OCI-LY1 (cell line): Measurements from ENCODE around the gene ITSN2.
"Not testable (repeated sequence)": the region's sequence is repeated elsewhere in the genome, so short reads cannot be mapped to it uniquely, and the experiment has no call there.

ENCODE experiments used
- H2AFZ ChIP-seq: fragments of 200-600 bp; sonication (generic), shearing (Covaris generic); 2 replicates; pipeline ENCODE4 v1.6.0; 2014; ENCODE audit warnings: antibody characterized with exemption, mild to moderate bottlenecking, low read length
- H3F3A ChIP-seq: fragments of 200-600 bp; sonication (generic), shearing (Covaris generic); 2 replicates; pipeline ENCODE4 v1.6.0; 2014; ENCODE audit warnings: mild to moderate bottlenecking, antibody characterized with exemption, low read length, moderate library complexity; ENCODE audit not compliant: insufficient read depth
- H3K27ac ChIP-seq: fragments of 200-600 bp; sonication (generic); 2 replicates; pipeline ENCODE4 v1.5.1; 2014; ENCODE audit warnings: low read length, mixed run types, mild to moderate bottlenecking, low read depth; ENCODE audit not compliant: poor library complexity, severe bottlenecking
- H3K27me3 ChIP-seq: fragments of 200-600 bp; sonication (generic); 2 replicates; pipeline ENCODE4 v1.6.0; 2014; ENCODE audit warnings: antibody characterized with exemption, mild to moderate bottlenecking, low read length, moderate library complexity; ENCODE audit not compliant: insufficient read depth
- H3K36me3 ChIP-seq: fragments of 200-600 bp; sonication (generic); 2 replicates; pipeline ENCODE4 v1.6.1; 2014; ENCODE audit warnings: mild to moderate bottlenecking, antibody characterized with exemption, low read length, moderate library complexity, mixed read lengths; ENCODE audit not compliant: insufficient read depth
- H3K4me1 ChIP-seq: fragments of 200-600 bp; sonication (generic); 2 replicates; pipeline ENCODE4 v1.5.1; 2014; ENCODE audit warnings: mild to moderate bottlenecking, low read length, moderate library complexity; ENCODE audit not compliant: insufficient read depth, severe bottlenecking
- H3K4me2 ChIP-seq: fragments of 200-600 bp; sonication (generic), shearing (Covaris generic); 2 replicates; pipeline ENCODE4 v1.6.1; 2014; ENCODE audit warnings: low read length
- H3K4me3 ChIP-seq: fragments of 200-600 bp; sonication (generic); 2 replicates; pipeline ENCODE4 v1.5.1; 2014; ENCODE audit warnings: low read length, low read depth, mild to moderate bottlenecking, mixed read lengths; ENCODE audit not compliant: poor library complexity, severe bottlenecking
- H3K79me2 ChIP-seq: fragments of 200-600 bp; shearing (Covaris generic); 2 replicates; pipeline ENCODE4 v1.6.1; 2016; ENCODE audit warnings: mixed run types, low read length, mixed read lengths; ENCODE audit not compliant: insufficient read depth
- H3K9ac ChIP-seq: fragments of 200-600 bp; sonication (generic), shearing (Covaris generic); 2 replicates; pipeline ENCODE4 v1.6.1; 2014; ENCODE audit warnings: mild to moderate bottlenecking, low read length, mixed read lengths
- H3K9me2 ChIP-seq: fragments of 200-600 bp; sonication (generic), shearing (Covaris generic); 2 replicates; pipeline ENCODE4 v1.6.1; 2014; ENCODE audit warnings: low read depth, mild to moderate bottlenecking, low read length, mixed read lengths
- H3K9me3 ChIP-seq: fragments of 200-600 bp; shearing (Covaris generic); 2 replicates; pipeline ENCODE4 v1.6.1; 2014; ENCODE audit warnings: low read length, mixed read lengths
- H4K20me1 ChIP-seq: fragments of 200-600 bp; sonication (generic), shearing (Covaris generic); 2 replicates; pipeline ENCODE4 v1.6.0; 2016; ENCODE audit warnings: mild to moderate bottlenecking, low read length; ENCODE audit not compliant: insufficient read depth
- EZH2 ChIP-seq: fragments of 200-600 bp; sonication (generic), shearing (Covaris generic); IDR thresholded peaks from 2 replicates; pipeline ENCODE4 v1.8.0; 2017; ENCODE audit warnings: borderline replicate concordance, mixed run types, mild to moderate bottlenecking, antibody characterized with exemption, low read length, moderate library complexity, mixed read lengths
- TF ChIP-seq, protein P1 (sequence below): fragments of 200-600 bp; sonication (generic), shearing (Covaris generic); IDR thresholded peaks from 2 replicates; pipeline ENCODE4 v1.5.1; 2017; ENCODE audit warnings: mild to moderate bottlenecking, antibody characterized with exemption, low read length, moderate library complexity, mixed read lengths

The ITSN2 gene

DNA sequence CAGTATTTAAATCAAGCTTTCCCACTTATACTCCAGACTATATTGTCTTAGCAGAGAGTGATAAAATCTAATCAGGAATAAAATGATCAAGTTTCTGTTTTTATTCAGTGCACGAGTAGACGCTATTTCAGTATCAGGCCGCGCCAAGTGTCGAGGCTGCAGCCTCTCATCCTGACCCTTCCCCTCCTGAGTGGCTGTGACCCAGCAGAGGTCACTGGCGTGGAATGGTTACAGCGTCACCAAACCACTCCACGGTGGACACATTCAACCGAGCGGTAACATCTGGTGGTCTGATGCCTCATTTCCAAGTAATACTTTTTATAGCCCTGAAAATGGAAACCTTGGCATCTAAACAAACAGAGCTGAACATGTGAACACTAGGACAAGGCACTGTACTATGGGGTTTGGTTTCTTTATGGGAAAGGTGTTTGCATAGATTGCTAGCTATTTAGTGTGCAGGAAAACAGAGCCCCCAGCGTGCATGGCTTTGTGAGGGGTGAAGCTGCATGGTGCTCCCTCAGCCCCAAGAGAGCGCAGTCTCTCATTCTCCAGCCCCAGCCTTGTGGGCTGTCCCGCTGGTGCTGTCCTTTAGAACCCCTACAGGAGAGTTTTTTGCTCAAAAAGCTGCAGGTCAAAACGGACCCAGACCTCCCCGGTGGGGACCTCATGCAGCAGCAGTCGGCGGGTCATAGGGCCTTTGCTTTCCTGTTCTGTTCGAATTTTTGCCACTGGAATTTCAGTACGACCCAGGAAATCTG is 157.1 kb downstream of the ITSN2 start:
- Histone ChIP-seq H3K27me3 (no peaks in the 10 kb centered on the region), H2AFZ (no peak overlapping the region), H3F3A (no peaks in the 10 kb centered on the region), H3K36me3 (peaks cover 42% of the 10 kb centered on the region), H3K9ac (no peak overlapping the region), H3K79me2 (no peaks in the 10 kb centered on the region), H3K4me1 (no peaks in the 10 kb centered on the region), H3K4me2 (no peak overlapping the region), H3K4me3 (no peak overlapping the region), H3K9me3 (no peaks in the 10 kb centered on the region), H4K20me1 (no peaks in the 10 kb centered on the region), H3K9me2 (no peaks in the 10 kb centered on the region), H3K27ac (no peak overlapping the region)
- TF ChIP-seq, protein P1, sequence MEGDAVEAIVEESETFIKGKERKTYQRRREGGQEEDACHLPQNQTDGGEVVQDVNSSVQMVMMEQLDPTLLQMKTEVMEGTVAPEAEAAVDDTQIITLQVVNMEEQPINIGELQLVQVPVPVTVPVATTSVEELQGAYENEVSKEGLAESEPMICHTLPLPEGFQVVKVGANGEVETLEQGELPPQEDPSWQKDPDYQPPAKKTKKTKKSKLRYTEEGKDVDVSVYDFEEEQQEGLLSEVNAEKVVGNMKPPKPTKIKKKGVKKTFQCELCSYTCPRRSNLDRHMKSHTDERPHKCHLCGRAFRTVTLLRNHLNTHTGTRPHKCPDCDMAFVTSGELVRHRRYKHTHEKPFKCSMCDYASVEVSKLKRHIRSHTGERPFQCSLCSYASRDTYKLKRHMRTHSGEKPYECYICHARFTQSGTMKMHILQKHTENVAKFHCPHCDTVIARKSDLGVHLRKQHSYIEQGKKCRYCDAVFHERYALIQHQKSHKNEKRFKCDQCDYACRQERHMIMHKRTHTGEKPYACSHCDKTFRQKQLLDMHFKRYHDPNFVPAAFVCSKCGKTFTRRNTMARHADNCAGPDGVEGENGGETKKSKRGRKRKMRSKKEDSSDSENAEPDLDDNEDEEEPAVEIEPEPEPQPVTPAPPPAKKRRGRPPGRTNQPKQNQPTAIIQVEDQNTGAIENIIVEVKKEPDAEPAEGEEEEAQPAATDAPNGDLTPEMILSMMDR: no peak
- no peak for TF ChIP-seq EZH2

DNA sequence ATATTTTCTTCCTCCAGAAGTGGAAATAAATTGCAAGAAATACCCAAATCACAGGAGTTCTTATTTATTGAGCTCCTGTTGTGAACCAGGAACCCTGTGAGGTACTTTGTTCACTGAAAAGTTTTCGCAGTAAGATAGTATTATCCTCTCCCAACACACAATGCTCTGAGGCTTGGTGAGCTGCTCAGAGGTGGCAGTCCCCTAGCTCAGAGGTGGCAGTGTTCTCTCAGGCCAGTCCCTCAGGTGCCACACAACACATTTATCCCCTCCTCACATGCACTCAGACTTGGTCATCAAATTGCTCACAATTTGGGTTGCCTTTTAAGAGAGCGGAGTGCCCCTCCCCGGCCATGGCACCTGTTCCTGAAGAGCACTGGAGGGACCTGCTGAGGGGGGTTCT is 159.5 kb downstream of the ITSN2 start:
- H3K4me3 ChIP-seq: no peak overlapping the region
- peaks cover 27% of the 10 kb centered on the region for H3K36me3 ChIP-seq
- no peaks in the 10 kb centered on the region for H3K27me3 ChIP-seq
- H3K9ac ChIP-seq: no peak overlapping the region
- no peaks in the 10 kb centered on the region for H3K9me2 ChIP-seq
- H3K79me2 ChIP-seq: no peaks in the 10 kb centered on the region
- TF ChIP-seq, protein P1: no peak
- TF ChIP-seq EZH2: no peak
- H3K27ac ChIP-seq: no peak overlapping the region
- H3K4me2 ChIP-seq: no peak overlapping the region
- no peaks in the 10 kb centered on the region for H3F3A ChIP-seq
- H3K9me3 ChIP-seq: no peaks in the 10 kb centered on the region
- H3K4me1 ChIP-seq: no peaks in the 10 kb centered on the region
- H2AFZ ChIP-seq: no peak overlapping the region
- H4K20me1 ChIP-seq: no peaks in the 10 kb centered on the region

DNA sequence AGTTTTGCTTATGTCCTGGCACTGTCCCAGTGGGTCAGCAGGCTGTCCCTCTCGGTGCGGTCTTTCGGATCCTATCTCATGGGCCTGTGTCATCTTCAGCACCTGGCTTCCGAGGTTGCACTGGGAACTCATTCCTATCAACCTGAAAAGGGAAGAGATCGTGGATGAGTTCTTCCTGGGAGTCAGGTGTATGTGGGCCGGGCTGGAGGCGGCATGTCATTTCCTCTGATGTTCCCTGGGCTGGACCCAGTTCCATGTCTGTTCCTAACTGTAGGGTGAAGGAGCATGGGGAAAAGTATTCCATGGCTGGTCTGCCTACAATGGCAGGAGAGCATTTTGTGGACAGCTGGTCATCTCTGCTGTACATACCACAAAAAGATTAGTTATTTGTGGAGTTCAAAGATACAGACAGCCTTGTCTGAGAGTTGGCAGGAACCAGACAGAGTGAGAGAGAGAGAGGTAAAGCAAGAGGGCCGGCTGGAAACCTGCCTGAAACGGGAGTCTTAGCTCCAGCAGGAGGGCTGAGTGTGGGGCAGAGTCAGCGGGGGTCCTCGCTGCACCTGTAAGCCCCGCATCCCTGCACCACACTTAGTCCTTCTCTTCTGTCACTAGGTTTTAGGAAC is 160.3 kb downstream of the ITSN2 start:
- no peaks in the 10 kb centered on the region for H4K20me1 ChIP-seq
- no peak overlapping the region for H3K27ac ChIP-seq
- H3K4me3 ChIP-seq: no peak overlapping the region
- no peaks in the 10 kb centered on the region for H3K79me2 ChIP-seq
- no peak for TF ChIP-seq EZH2
- TF ChIP-seq, protein P1: no peak
- H3F3A ChIP-seq: no peaks in the 10 kb centered on the region
- H3K4me2 ChIP-seq: no peak overlapping the region
- H2AFZ ChIP-seq: no peak overlapping the region
- no peaks in the 10 kb centered on the region for H3K9me3 ChIP-seq
- H3K4me1 ChIP-seq: no peaks in the 10 kb centered on the region
- no peaks in the 10 kb centered on the region for H3K9me2 ChIP-seq
- H3K9ac ChIP-seq: no peak overlapping the region
- peaks cover 21% of the 10 kb centered on the region for H3K36me3 ChIP-seq
- H3K27me3 ChIP-seq: no peaks in the 10 kb centered on the region

DNA sequence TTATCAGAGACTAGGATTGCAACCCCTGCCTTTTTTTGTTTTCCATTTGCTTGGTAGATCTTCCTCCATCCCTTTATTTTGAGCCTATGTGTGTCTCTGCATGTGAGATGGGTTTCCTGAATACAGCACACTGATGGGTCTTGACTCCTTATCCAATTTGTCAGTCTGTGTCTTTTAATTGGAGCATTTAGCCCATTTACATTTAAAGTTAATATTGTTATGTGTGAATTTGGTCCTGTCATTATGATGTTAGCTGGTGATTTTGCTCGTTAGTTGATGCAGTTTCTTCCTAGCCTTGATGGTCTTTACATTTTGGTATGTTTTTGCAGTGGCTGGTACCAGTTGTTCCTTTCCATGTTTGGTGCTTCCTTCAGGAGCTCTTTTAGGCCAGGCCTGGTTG is 163.1 kb downstream of the ITSN2 start:
- H3K4me2 ChIP-seq, H3K9me3 ChIP-seq, H3K4me1 ChIP-seq, H3K27ac ChIP-seq, H3F3A ChIP-seq, H3K9me2 ChIP-seq, H3K36me3 ChIP-seq, H3K4me3 ChIP-seq, H3K79me2 ChIP-seq, H3K27me3 ChIP-seq, H4K20me1 ChIP-seq, H2AFZ ChIP-seq, H3K9ac ChIP-seq: not testable (repeated sequence)
